Fibroblast of upper back skin (primary cell): Measurements from ENCODE around the gene ARHGEF11.

ENCODE experiments used
- DNase-seq: peaks from one replicate; pipeline ENCODE4 v3.0.0-alpha.2; 2013

The ARHGEF11 gene

DNA sequence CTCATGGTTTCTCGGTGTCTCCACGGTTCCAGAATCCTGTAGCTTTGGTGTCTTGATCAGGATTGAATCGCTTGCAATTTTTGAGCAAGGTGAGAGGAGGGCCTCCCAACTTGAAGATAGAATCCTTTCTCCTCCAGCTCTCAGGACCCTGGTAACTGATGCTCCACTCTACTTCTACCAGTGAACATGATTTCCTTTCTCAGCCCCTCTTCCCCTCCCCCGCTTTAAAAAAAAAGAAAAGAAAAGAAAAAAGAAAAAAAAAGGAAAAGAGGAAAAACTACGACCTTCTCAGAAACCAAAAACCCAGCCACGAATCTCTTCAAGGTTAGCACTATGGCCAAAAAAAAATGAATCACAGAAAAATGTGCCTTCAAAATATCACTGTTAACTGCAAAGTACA lies 1.2 kb downstream of the ARHGEF11 start:
- no peak for DNase-seq

GRCh38 chr1:157043685-157044084 lies 1.9 kb downstream of the ARHGEF11 start:
- DNase-seq, result no peak

DNA sequence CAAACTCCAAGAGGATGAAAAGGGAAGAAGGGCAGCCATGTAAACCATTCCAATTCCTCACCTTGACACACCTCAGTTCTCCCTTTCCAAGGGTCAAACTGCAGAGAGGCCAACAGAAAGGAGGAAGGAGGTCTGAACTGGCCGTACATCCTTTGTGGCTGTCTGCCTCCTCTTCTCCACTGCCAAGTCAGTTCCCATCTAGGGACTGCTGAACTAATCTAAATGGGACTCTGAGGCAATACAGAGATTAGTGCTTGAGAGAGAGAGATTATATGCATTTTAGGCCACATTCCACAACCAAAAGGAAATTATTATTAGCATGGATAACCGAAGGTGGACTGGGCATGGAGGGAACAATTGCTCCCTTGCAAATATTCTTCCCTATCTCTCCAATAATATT lies 2.7 kb downstream of the ARHGEF11 start:
- DNase-seq, result no peak

DNA sequence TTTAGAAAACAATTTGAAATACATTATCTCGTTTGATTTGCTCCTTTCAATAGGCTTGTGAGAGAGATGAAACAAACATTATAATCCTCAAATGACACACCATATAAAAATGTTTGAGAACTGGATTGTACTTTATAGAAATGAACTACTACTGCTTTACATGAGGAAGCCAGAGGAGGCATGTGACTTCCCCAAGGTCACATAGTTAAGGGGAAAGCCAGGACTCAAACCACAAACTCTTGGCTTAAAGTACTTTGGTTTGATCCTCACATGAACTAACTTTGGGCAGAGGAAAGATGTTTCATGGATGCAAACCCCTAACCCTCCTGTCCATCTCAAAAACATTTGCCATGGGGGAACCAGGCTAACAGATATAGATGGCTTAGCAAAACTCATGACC lies 4.7 kb downstream of the ARHGEF11 start:
- DNase-seq, result peak; percentile 56

DNA sequence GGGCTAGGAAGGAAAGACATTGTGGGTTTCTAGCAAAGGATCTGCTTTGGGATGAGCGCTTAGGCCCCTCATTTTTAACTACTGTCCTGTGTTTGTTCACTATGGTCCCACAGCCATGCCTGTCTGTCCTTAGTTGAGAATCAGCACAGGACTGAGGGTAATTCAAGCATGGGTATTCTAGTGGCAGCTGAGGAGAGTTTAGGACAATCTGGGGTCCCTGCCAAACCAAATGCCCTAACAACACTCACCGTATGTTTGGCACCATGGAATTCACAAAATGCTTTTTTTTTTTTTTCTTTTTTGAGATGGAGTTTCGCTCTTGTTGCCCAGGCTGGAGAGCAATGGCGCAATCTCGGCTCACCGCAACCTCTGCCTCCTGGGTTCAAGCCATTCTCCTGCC lies 10.4 kb downstream of the ARHGEF11 start:
- no peak for DNase-seq

GRCh38 chr1:157034137-157034800 lies 11.3 kb downstream of the ARHGEF11 start:
- no peak for DNase-seq

DNA sequence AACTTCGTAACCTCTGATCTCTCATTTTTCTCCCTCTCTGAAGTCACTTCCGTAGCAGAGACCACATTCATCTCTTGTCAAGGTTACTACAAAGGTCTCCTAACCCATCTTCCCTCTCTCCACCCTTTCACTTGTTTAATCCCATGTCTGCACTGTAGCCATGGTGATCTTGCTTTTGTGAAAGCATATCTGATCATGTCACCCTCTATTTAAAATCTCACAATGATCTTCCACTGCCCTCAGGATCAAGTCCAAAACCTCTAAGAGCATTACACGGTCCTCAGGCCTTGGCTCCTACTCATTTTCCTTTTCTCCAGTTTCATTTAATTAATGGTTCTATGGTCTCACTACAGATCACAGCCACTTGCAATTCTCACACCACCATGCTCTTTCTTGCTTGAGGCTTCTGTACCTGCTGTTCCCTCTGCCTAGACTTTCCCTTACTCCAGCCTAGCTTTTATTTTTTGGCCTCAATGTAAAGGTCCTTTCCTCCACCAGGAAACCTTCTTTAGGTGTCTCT lies 12.1 kb downstream of the ARHGEF11 start:
- no peak for DNase-seq

- no peak for DNase-seq
These were observed 13.2 kb downstream of the ARHGEF11 start for GRCh38 chr1:157032303-157032702.

DNA sequence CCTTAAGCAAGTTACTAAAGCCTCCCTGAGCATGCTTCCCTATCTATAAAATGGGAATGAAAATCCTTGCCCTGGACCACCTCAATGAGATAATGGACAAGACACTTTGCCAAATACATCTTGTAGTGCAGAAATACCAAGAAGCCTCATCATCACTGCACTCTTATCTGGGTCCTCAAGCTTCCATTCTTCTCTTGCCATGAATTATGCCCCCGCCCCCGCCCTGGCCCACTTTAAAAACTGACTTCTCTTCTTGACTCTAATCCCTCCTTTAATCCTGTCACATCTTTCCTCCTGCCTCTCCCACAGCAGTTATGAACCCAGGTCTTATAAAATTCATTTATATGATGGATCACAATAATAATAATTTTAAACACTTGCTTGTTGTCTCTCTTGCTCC lies 14.8 kb downstream of the ARHGEF11 start:
- DNase-seq, result no peak

DNA sequence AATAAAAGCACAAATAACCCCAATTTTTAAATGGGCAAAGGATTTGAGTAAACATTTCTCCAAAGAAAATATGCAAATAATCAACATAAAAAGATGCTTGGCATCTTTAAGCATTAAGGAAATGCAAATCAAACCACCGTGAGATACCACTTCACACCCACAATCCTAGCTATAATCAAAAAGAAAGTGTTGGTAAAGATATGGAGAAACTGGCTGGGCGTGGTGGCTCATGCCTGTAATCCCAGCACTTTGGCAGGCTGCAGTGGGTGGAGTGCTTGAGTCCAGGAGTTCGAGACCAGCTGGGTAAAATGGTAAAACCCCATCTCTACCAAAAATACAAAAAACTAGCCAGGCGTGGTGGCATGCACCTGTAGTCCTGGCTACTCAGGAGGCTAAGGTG lies 16.9 kb downstream of the ARHGEF11 start:
- DNase-seq, result no peak

DNA sequence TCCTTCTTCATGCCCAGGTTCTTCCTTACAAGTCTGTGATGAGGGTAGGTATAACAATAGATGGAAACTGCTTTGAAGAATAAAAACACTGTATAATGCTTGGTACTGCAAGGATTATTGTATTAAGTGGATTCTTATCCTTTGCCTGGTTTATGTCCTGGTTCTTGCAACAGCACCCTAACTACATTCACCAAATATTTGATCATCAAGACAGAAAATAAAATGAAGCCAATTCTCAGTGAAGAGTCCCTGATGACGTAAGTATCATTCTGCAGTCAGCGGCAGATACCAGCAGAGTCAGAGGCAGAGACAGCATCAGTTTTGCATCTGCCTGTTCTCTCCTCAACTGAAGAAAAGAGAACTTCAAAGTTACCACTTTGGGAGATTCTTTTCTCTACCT lies 19.7 kb downstream of the ARHGEF11 start:
- DNase-seq, result peak; percentile 44

- DNase-seq, result no peak
These were observed 20.2 kb downstream of the ARHGEF11 start for GRCh38 chr1:157025385-157025784.

GRCh38 chr1:157021688-157022087 lies 23.9 kb downstream of the ARHGEF11 start:
- no peak for DNase-seq

GRCh38 chr1:157019457-157019856 lies 26.1 kb downstream of the ARHGEF11 start:
- no peak for DNase-seq

- DNase-seq, result no peak
These were observed 33.7 kb downstream of the ARHGEF11 start for GRCh38 chr1:157011845-157012244.

DNA sequence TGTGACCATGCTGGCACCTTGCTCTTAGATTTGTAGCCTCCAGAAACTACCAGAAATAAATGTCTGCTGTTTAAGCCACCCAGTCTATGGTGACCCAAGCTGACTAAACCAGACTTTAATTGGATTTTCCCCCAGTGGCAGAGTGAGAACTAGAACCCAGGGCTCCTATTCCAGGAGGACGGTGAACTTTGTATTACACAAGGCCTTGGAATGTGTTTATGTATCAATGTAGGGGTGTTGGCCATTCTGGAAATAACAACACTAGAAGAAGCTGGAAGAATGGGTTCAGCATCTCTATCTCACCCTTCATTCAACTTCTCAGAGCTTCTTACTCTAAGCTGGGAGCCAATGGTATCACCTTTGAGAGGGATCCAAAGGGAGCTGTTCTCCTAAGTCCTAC lies 37.0 kb downstream of the ARHGEF11 start:
- no peak for DNase-seq

DNA sequence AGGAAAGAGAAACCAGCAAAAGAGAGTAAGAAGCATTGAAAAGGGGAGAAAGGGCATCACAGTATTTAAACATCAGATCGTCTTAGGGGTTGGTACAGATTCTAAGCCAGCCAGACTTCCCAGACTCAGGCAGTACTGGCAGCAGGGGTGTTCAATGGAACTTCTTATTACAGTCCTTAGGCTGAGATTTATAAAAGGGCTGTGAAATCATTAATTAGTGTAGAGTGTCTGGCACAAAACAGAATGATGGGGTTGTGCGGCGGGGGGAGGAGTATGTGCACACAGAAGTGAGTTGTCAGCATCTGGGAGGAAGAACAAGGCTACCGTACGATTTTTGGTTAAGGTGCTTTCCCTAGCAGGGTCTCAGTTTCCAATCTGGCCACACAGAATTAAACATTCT lies 38.2 kb downstream of the ARHGEF11 start:
- DNase-seq, result no peak

GRCh38 chr1:157006676-157007075 lies 38.9 kb downstream of the ARHGEF11 start:
- no peak for DNase-seq

GRCh38 chr1:157005965-157006364 lies 39.6 kb downstream of the ARHGEF11 start:
- no peak for DNase-seq

DNA sequence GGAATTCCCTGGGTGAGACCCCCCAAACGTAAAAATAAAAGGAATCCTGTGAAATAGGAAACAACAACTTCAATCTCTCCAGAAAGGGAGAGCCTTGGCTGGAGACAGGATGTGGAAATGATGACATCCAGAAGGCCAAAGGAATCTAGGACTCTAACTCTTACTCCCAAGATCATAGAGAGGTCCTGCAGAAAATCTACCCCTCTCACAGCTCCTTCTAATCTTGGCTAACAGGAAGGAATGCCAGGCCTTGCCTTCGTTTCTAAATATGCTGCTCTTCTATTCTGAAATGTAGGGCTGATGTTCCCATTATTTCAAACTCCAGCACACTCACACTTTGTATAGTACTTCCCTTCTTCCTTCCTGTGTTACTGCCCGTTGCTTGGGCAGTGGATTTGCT lies 40.7 kb downstream of the ARHGEF11 start:
- DNase-seq, result peak; percentile 46

DNA sequence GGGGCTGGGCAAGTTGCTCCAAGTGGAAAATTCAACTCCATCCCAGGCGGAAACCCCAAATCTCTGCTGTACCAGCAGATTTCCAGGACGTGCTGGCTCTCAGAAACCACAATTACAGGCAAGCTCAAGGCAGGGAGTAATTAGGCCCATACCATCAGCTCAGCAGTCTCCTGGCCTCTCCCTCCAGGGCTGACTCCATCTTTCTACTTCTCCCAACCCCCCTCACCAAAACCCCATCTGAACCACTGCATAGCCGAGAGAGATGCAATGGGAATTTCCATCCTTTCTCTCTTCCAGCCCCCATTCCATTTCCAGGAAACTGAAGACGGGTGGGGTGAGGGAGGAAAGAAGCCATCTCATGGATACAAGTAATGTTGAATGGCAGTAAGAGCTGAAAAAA lies 41.2 kb downstream of the ARHGEF11 start:
- peak; percentile 78 for DNase-seq

DNA sequence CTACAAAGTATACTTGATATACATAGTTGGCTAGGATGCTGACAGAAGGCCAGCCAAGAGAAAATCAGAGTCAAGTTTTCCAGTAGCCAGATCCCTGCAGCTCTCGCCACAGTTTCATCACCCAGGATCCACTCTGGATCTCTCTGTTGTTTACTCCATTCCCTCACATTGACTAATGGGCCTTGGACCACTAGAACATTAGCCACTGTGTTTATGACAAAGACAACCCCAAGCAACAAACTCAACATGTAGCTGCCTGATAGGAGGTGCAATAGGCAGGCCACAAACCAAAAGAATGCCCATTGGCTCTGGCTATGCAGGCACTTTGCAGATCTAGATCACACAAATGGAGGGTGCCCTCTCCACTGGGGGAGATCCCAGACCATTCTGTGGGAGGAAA lies 44.2 kb downstream of the ARHGEF11 start:
- DNase-seq, result peak; percentile 29

- DNase-seq, result peak; percentile 27
These were observed 44.9 kb downstream of the ARHGEF11 start for GRCh38 chr1:157000686-157001085.

DNA sequence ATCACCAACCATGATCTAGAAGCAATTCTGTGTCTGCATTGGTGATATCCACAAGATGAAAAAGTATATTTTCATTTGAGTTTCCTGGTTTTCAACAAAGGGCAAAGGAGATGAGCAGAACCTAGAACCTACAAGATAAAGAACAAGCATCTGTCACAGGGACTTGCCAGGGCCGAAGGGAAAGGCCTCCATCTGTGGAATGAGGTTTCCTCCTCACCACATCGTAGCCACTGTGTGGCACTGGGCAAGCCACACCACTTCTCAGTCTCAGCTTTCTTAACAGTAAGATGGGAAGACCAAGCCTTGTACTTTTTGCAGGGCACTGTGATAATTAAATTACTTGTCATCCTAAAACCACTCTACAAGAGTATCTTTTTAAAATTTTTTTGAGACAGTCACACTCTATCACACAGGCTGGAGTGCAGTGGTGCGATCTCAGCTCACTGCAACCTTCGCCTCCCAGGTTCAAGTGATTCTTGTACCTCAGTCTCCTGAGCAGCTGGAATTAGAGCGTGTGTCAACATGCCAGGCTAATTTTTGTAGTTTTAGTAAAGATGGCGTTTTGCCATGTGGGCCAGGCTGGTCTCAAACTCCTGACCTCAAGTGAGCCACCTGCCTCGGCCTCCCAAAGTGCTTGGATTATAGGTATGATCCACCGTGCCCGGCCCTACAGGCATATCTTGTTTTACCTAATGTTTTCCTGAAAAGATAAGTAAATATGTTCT lies 45.8 kb downstream of the ARHGEF11 start:
- no peak for DNase-seq
